Measurements from ENCODE around the gene NCLN. TPM values are rescaled to one million over a fixed set of nuclear protein-coding genes. Genes with fewer than 3 reads are reported as not detected.

The NCLN gene
- total RNA-seq, 4 donors from 2014 or later, result 27.1 to 83.4 (median 38.2) TPM

DNA sequence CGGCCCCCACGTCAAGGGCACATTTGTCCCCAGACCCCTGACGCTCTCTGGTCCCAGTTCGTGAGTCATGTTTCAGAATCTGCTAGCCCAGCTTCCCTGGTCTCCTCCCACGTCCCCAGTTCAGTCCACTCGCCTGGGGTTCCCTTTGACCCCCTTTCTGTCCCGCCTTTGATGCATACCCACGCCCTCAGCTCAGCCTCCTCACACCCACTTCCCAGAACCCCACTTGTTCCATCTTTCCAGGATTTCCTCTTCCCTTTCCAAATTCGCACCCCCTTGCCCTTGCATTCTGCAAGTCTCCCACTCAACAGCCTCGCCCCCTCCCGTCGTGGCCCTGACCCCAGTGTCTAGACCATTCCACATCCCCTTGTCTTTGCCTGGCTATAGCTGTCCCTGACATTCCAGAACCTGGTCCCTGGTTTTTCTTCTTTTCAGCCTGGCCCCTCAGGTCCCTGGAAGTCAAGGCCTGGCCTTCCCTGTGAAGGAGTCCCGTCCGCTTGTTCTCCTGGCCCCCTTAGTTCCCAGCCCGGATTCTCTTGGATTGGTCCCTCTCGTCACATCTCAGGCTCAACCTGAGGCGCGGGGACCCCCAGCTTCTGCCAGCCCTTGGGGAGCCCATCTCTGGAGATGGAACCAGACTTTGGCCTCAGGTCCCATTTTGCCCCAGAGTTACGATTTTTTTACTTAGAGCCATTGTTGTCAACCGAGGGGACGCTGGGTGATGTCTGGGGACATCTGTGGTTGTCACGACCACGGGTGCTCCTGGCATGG lies 1.3 kb downstream of the NCLN start:
- no peak for TF ChIP-seq POLR2A (IDR thresholded peaks at IDR 0.05)
- 58 to 63% methylated on average over 23 of the region's 23 CpGs for WGBS, 2 donors
- Histone ChIP-seq H3K4me1 (peaks cover 0 to 35% (median 16%) of the 10 kb centered on the region in 4 donors), H3K27ac (peak overlapping the region in 1 of 4 donors; percentile 71), H3K27me3 (no peaks in the 10 kb centered on the region), H3K4me3 (peak overlapping the region; percentile 69 to 100 (median 74)), H3K36me3 (peaks cover 0 to 23% (median 0%) of the 10 kb centered on the region in 3 donors), H3K9me3 (no peaks in the 10 kb centered on the region)
- no peak for DNase-seq (ENCODE audit: low spot score in 2 of 2)

GRCh38 chr19:3187662-3188511 lies 2.2 kb downstream of the NCLN start:
- no peak overlapping the region for H3K4me3 ChIP-seq
- H3K4me1 ChIP-seq, result peaks cover 0 to 35% (median 16%) of the 10 kb centered on the region in 4 donors
- H3K27me3 ChIP-seq, result no peaks in the 10 kb centered on the region
- peaks cover 0 to 31% (median 0%) of the 10 kb centered on the region in 3 donors for H3K36me3 ChIP-seq
- no peaks in the 10 kb centered on the region for H3K9me3 ChIP-seq
- TF ChIP-seq CTCF (IDR thresholded peaks at IDR 0.05), result no peak
- no peak for TF ChIP-seq EP300 (IDR thresholded peaks at IDR 0.05)
- no peak for TF ChIP-seq POLR2A (IDR thresholded peaks at IDR 0.05)
- no peak for DNase-seq (ENCODE audit: low spot score in 2 of 2)
- peak overlapping the region in 1 of 4 donors; percentile 62 for H3K27ac ChIP-seq
- WGBS, 2 donors, result 88% methylated on average over 29 to 34 of the region's 36 CpGs

DNA sequence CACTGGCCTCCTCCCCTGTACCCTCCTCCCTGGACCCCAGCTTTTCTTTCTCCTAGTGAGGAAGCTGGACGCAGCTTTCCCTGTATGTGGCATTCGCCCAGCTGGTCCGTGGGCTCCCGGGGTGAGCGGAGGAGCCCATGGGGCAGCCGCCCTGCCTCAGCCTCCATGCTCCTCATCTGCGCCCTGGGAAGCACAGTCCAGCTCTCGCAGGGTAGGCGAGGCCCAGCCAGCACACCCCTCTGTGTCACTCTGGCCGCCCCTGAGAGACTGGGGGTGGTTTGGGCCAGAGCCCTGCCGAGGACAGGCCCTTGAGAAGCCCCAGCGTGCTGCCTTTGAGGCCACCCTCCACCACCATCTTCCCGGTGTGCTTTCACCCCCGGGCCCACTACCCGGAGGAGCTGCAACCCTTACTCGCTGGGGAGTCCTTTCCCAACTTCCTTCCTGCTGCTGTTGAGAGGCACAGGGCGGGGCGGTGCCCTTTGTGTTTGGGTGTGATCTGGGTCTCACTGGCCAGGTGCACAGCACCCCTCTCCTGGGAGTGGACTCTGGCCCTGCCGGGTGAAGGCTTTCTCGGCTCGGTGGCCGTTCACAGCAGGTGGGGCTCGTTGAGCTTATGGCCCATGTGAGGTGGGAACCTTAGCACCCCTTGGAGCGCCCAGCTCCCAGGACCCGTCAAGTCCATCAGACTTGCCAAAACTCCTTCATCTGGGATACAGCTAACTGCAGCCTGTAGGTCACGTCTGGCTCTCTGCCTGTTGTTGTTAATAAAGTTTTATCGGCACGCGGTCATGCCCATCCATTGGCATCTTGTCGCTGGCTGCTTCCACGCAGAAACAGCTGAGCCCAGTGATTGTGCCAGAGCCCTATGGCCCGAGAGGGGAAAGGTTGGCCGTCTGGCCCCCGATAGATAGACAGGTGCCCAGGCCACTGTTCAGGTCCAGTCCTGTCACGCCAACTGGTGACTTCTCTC lies 3.2 kb downstream of the NCLN start:
- Histone ChIP-seq H3K27ac (peak overlapping the region in 1 of 4 donors; percentile 62), H3K36me3 (peaks cover 0 to 41% (median 0%) of the 10 kb centered on the region in 3 donors), H3K4me1 (peaks cover 0 to 35% (median 16%) of the 10 kb centered on the region in 4 donors), H3K4me3 (no peak overlapping the region), H3K27me3 (no peaks in the 10 kb centered on the region), H3K9me3 (no peaks in the 10 kb centered on the region)
- WGBS, 2 donors, result 91 to 93% methylated on average over 29 to 32 of the region's 35 CpGs
- TF ChIP-seq POLR2A (IDR thresholded peaks at IDR 0.05) (no peak), CTCF (IDR thresholded peaks at IDR 0.05) (no peak), EP300 (IDR thresholded peaks at IDR 0.05) (no peak)
- DNase-seq (ENCODE audit: low spot score in 2 of 2), result no peak

DNA sequence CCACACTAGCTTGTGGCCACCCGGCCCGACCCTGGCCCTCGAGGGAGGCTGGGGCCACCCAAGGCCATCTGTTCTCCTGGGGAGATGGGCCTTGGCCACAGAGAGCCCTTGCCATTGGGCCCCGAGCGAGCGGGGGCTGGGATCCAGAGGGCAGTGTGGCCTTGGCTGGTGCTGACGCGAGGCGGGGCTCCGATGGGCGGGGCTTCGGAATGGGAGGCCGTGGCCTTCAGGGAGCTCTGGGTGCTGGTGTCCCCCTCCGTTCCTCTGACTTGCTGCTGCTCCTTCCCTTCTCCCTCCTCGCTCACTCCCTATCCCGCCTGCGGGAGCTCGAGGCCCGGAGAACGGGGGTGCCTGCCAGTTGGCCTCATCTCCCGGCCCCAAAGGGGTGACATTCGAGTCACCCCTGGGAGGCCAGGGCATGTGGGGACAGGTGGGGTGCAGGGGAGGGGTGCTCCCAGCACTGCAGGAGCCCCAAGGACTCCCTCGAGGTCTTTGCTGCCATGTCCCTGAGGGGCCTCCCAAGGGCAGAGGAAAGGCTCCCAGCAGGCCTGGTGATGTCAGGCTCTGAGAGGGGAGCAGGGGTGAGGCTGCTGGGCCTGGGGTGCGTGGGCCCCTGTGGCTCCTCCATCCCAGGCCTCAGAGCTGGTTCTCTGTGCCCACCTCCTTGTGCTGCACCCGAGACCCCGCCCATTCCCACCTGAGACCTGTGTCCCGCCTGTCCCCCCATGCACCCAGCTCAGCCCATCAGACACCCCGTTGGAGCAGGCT lies 4.2 kb downstream of the NCLN start:
- H3K9me3 ChIP-seq, result no peaks in the 10 kb centered on the region
- WGBS, 2 donors, result 80 to 89% methylated on average over 18 to 19 of the region's 28 CpGs
- no peak overlapping the region for H3K4me3 ChIP-seq
- no peaks in the 10 kb centered on the region for H3K27me3 ChIP-seq
- peaks cover 0 to 30% (median 16%) of the 10 kb centered on the region in 4 donors for H3K4me1 ChIP-seq
- no peak overlapping the region for H3K27ac ChIP-seq
- no peak for DNase-seq (ENCODE audit: low spot score in 2 of 2)
- peaks cover 0 to 51% (median 0%) of the 10 kb centered on the region in 3 donors for H3K36me3 ChIP-seq
- TF ChIP-seq CTCF (IDR thresholded peaks at IDR 0.05), result no peak
- no peak for TF ChIP-seq POLR2A (IDR thresholded peaks at IDR 0.05)
- no peak for TF ChIP-seq EP300 (IDR thresholded peaks at IDR 0.05)
